ENCODE data around the gene NTNG2. TPM values are rescaled to one million over a fixed set of nuclear protein-coding genes. Genes with fewer than 3 reads are reported as not detected.

Gene NTNG2
- total RNA-seq, 3 donors from 2014 or later: 0.41 to 0.73 (median 0.43) TPM

GRCh38 chr9:132176338-132176737 lies 14.5 kb downstream of the NTNG2 start:
- Histone ChIP-seq H3K4me3 (no peak overlapping the region), H3K4me1 (ENCODE audit: low read depth) (no peaks in the 10 kb centered on the region), H3K36me3 (ENCODE audit: low read depth) (no peaks in the 10 kb centered on the region), H3K9me3 (no peaks in the 10 kb centered on the region)
- TF ChIP-seq CTCF (IDR thresholded peaks at IDR 0.05): no peak
- no peak for ATAC-seq
- no peak for DNase-seq
- intact Hi-C loops (cut with DNase I, micrococcal nuclease): no loop called here

GRCh38 chr9:132181796-132182313 lies 20.0 kb downstream of the NTNG2 start:
- H3K36me3 ChIP-seq (ENCODE audit: low read depth): no peaks in the 10 kb centered on the region
- no peaks in the 10 kb centered on the region for H3K9me3 ChIP-seq
- no peaks in the 10 kb centered on the region for H3K4me1 ChIP-seq (ENCODE audit: low read depth)
- intact Hi-C loops (cut with DNase I, micrococcal nuclease): no loop called here
- H3K4me3 ChIP-seq: no peak overlapping the region
- DNase-seq (no peak), ATAC-seq (no peak)
- no peak for TF ChIP-seq CTCF (IDR thresholded peaks at IDR 0.05)

- intact Hi-C loops (cut with DNase I, micrococcal nuclease): no loop called here
- Histone ChIP-seq H3K9me3 (no peaks in the 10 kb centered on the region), H3K36me3 (ENCODE audit: low read depth) (no peaks in the 10 kb centered on the region), H3K4me3 (no peak overlapping the region), H3K4me1 (ENCODE audit: low read depth) (no peaks in the 10 kb centered on the region)
- no peak for TF ChIP-seq CTCF (IDR thresholded peaks at IDR 0.05)
- ATAC-seq: no peak
- DNase-seq: no peak
Observed at GRCh38 chr9:132182314-132183091, 20.6 kb downstream of the NTNG2 start.

GRCh38 chr9:132183134-132183533 lies 21.3 kb downstream of the NTNG2 start:
- Histone ChIP-seq H3K36me3 (ENCODE audit: low read depth) (no peaks in the 10 kb centered on the region), H3K4me3 (no peak overlapping the region), H3K4me1 (ENCODE audit: low read depth) (no peaks in the 10 kb centered on the region), H3K9me3 (no peaks in the 10 kb centered on the region)
- no peak for TF ChIP-seq CTCF (IDR thresholded peaks at IDR 0.05)
- intact Hi-C loops (cut with DNase I, micrococcal nuclease): no loop called here
- ATAC-seq: no peak
- DNase-seq: no peak

- intact Hi-C loops (cut with DNase I, micrococcal nuclease): no loop called here
Observed at GRCh38 chr9:132183715-132184114, 21.9 kb downstream of the NTNG2 start.

More at GRCh38 chr9:132183715-132184114, 21.9 kb downstream of the NTNG2 start:
- DNase-seq (no peak), ATAC-seq (no peak)
- no peaks in the 10 kb centered on the region for H3K36me3 ChIP-seq (ENCODE audit: low read depth)
- no peaks in the 10 kb centered on the region for H3K9me3 ChIP-seq
- no peak overlapping the region for H3K4me3 ChIP-seq
- no peak for TF ChIP-seq CTCF (IDR thresholded peaks at IDR 0.05)
- no peaks in the 10 kb centered on the region for H3K4me1 ChIP-seq (ENCODE audit: low read depth)
